HG02884 (cell line): ENCODE data around the gene BRCA1.

Experiments used
- ATAC-seq: cut with Tn5 transposase; IDR thresholded peaks from one replicate; pipeline ENCODE4 v1.9.1; 2021; ENCODE audit warnings: mild to moderate bottlenecking, moderate library complexity; ENCODE audit not compliant: unreplicated experiment

The BRCA1 gene

DNA sequence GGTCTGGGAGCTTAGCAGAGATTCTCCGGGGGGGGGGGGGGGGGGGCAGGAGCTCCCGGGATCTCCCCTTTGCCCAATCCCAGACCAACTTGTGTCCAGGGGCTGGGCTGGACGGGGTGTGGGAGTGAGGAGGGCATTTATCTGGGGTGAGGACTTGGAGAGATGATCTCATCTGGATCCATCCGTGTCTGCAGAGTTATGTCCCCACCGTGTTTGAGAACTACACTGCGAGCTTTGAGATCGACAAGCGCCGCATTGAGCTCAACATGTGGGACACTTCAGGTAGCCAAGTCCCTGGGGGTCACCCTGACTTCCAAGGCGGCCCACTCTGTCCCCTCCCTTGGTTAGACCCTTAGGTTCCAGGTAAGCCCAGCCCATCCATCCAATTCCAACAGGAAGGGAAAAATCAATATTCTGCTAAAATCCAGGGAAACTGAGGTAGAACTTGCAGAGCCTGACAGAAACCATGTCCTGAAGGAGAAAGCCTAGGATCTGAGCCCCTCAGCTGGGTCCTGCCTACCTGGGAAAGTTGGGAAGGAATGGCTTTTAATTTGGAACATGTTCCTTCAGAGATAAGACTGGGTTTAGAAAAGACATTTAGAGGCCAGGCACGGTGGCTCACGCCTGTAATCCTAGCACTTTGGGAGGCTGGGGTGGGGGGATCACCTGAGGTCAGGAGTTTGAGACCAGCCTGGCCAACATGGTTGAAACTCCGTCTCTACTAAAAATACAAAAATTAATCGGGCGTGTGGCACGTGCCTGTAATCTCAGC is 99.2 kb downstream of the BRCA1 start:
- no peak for ATAC-seq

DNA sequence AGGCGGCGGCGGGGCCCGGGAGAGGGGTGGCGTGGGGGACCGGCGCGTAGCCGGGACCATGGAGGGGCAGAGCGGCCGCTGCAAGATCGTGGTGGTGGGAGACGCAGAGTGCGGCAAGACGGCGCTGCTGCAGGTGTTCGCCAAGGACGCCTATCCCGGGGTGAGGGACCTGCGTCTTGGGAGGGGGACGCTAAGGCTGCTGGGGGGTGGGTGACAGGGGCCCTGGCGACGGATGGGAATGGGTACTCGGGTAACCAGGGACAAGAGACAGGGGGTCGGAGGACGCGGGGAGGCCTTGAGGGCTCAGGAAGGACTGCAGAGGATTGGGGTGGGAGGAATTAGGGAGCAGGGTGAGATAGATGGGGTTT is 99.9 kb downstream of the BRCA1 start:
- ATAC-seq = no peak

DNA sequence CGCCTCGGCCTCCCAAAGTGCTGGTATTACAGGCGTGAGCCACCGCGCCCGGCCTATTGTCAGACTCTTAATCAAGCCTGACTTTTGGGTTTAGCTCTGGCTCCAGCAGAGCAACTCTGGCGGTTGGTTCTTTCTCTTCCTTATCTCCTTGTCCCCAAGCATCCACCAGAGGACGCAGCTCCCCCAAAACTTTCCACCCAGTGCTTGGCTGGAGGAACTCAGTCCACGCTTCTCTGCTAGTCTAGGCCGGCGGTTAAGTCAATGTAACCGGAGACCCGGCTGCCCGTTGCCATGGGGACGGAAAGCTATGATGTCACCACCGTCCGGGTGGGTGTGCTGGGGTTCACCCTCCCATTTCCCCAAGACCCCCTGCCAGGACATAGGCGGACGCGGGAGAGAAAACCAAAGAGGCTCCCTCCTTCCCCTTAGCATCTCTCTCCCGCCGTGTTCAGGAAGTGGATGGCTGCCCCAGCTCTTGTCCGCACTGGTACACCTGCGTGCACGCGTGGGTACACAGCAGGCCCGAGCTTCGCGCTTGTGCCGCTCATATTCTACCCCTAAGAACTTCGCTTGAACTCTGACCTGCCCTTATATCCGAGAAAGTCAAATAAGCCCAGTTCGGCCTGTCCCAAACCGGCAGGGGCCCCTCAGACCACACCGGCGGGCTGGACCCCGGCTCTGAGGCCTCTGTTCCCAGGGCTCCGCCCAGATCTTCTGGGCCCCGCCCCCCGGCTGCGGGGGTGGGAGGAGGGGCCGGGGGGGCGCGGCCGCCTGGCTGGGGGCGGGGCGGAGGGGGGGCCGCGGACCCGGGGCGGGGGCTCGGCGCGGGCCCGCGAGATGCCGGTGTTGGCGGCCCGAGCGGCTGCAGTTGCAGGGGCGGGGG is 100.5 kb downstream of the BRCA1 start, which contains the start of gene RND2:
TSS of gene RND2 (plus strand) at position 825 of the 883 bp plus-strand sequence. CDS start 117 bp downstream, outside the sequence.
- no peak for ATAC-seq

DNA sequence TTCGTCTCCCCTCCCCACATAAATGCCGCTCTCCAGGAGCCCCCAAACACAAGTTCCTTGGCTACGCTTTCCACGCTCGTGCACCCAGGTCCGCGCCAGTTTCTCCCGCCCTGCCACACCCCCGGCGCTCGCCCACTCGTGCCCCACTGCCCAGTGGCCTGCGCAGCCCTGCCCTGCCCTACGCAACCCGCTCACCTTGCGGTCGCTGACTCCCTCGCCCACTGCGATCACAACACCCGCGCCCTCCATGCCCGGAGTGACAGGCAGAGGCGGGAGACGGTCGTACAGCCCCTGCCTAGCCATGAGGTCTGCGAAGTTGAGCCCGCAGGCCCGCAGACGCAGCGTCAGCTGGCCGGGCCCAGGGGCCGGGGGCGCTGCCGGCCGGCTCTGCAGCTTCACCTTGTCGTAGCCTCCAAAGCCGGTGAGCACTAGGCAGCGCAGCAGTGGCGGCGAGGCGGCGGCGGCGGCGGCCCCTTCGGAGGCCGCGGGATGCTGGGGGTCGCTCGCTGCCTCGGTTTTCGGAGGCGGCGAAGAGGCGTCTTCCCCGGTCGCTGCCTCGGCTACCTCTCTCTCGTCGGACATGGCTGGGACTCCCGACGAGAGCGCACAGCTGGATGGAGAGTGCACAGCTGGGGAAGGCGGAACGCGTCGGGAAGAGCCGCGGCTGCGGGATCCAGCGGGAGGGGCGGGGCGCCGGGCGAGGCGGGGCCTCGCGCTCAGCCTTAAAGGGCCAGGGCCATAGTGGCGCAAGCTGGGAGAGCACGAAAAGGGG is 103.2 kb downstream of the BRCA1 start, which contains the start of gene VAT1:
TSS of gene VAT1 (minus strand) at position 645 of the 772 bp plus-strand sequence. CDS start at position 582, 63 bp downstream.
- ATAC-seq = no peak

DNA sequence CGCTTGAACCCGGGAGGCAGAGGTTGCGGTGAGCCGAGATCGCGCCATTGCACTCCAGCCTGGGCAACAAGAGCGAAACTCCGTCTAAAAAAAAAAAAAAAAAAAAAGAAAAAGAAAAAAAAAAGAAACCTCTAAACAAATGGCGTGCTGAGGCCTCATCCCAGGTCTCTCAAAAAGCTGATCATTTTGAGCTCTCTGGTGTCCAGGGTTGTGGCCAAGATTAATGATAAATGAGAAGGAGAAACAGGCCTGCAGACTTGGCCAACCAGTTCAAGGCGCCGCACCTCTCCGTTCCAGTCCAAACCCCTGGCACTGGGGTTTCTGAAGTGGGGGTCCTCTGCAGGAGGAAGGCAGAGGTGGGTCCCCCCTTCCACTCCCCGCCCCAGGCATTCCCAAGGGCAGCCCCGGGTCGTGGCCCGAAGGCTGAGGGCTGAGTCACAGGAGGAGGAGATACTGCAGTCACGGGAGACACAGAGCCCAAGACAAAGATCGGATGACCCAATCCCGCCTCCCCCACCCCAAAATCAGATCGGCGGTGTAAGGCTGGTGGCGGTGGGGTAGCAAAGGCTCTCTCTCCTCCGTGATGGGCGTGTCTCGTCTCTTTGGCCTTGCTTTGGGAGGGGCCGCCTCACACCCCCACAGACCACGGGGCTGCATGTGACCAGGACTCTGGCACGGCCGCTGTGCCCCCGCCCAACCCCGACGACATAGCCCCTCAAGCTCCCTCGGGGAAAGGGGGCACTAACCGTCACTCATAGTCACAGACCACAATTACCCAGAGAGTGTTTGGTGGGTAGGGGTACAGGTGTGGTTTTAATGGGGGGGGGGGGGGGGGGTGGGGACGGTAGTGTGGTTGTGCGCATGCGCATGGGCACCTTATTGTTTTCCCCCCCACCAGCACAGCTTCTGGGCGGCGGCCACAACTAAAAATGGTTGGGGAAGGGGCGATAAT is 104.1 kb downstream of the BRCA1 start:
- ATAC-seq = no peak

DNA sequence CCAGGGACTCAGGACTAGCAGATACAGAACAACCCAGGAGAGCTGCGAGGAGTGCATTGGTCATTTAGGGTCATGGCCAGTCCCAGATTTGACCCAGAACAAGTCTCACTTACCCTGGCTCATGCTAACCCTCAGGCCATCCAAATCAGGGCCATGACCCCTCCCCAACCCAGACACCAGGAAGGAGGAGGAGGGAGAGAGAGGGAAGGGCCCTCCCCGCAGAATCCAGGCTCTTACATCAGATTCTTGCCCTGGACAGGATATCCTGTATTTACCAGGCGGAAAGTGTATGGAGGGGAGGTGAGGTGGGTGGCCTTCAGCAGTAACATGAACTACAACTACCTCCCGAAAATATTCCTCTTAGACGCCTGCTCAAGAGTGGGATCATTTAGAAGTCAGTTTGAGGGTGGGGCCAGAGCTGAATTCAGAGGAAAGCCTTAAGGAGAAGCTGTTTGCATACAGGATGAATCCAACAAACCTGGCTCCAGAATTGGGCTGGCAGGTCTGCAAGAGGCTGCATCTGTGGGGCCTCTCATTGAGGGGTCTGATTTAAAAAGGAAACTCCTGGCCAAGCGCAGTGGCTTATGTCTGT is 105.0 kb downstream of the BRCA1 start:
- no peak for ATAC-seq

DNA sequence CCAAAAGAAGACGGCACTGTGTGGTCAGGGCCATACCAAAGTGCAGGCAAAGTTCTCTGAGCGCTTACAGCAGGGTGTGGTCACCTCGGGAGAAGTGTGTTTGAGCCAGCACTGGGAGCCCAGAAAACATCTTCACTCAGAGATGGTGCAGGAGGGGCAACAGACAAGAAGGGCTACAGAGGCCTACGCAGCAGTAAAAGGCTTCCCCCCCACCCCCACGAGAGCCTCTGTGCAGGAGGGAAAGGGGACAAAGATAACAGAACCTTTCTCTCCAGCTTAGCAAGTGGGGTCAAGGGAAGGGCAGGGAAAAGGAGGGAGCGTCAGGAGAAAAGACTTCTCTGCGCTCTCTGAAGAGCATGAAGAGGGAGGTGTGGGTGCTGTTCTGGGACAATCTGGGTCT is 105.7 kb downstream of the BRCA1 start:
- ATAC-seq = no peak

DNA sequence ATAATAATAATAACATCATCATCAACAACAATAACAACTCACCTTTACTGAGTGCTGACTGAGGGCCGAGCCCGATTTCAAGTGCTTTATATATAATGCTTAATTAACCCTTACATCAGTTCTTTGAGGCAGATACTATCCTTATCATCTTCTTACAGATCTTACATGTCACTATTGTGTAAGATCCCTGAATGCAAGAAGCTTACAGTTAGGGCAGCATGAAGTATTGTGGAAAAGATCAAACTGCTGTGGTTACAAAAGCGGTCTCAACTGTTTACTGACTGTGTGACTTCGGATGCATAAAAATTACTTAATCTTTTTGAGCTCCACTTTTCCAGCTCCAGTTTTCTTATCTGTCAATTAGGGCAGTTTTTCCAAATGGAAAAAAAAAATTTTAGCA is 106.2 kb downstream of the BRCA1 start:
- no peak for ATAC-seq

DNA sequence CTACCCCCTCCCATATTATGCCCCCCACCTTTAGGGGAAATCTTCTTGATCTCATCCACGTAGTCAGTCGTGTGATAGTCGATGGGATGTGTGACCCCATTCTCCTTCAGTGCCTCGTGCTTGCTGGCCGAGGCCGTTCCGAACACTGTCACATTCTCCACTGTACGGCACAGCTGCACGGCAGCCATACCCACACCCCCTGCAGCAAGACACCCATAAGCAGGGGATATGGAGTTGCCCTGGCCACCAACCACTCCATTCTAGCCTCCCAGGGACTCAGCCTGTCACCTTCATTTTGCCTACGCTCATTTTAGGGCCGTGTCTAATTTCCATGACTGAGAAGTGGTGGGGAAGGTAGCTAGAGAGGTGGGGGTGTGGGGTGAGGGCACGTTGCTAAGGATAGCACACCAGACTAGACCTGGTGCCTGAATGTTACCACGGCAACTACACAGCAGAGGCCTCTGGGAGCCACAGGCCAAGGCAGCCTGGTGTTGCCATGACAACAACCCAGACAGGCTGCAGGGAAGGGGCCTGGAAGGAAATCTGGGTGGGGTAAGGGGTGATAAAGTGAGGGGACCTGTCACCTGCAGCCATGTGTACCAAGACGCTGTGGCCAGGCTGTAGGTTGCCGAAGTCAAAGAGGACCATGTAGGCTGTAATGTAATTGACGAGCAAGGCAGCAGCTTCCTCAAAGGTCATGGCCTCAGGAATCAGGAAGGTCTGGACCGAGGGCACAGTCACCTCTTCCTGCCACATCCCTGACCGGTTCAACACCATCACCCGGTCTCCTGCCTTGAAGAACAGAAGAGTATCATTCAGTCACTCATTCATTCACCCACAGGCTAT is 106.9 kb downstream of the BRCA1 start:
- no peak for ATAC-seq

DNA sequence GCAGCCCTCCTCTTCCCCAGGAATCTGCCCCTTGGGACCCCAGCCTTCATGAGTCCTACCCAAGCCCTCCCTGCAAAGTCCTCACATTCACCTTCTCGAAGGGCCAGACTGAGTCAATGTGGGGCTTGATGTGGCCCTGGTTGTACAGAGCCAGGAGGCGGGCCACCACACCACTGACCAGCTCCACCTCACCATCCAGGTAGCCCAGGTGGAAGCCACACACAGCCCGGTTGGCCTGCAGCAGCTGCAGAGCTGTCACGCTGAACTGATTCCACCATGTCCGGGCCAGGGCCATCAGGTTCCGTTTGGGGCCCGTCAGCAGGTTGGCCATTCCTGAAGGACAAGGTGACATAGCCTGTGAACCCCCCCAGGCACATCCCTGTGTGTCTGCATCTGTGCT is 108.9 kb downstream of the BRCA1 start:
- no peak for ATAC-seq

DNA sequence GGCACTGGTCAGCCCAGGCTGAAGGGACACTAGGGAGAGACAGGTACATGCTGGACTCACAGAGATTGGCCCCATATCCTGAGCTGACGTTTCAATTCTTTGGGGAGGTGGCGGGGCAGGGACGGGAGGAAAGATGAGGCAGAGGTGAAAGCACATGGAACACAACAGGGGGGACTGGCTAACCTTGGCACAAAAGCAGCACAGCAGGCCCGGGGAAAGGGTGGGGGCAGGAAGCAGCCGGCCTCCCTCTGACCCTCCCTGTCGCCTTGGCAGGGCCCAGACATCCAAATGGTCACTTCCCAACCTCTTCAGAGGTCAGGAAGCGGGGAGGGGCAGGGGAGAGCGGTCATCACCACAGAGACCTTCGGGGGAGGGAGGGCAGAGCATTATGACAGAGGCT is 109.6 kb downstream of the BRCA1 start:
- ATAC-seq = no peak

DNA sequence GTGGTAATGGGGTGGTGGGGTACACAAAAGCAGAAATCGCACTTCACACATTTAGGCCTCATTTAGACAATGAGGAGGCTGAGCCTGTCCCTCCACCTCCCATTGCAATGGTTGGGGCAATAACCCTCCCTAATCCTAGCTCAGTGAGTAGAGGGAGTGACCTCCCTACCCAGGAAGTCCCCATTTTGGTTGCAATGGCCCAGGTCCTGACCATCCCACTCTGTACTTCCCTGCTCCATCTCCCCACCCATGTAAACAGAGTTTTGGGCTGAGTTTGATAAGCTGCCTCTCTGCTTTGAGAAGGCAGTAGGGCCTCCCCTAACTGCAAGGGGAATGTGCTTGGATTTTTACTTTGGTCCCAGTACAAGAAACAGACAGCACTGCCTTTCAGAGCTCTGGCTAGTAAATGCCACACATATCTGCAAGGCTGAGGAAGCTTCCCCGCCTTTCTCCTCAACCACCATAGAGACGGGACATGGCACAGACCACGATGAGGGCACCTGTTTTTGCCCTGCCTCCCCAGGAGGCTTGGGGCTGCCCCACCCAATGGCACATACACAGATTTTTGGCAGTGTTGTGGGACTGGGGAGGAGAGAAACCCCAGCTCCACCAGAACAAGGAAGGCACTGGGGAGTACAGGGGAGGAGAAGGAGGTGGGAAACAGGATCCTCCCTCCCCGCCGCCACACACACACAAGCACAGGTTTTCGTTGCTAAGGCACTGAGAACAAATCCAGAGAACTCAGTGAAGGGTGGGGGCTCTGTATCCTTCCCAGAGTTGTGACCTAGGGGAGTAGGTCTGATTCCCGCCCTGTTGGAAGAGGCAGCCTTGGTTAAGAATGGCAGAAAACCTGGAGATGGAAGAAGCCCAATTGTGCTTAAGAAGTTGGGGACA is 110.3 kb downstream of the BRCA1 start:
- no peak for ATAC-seq

DNA sequence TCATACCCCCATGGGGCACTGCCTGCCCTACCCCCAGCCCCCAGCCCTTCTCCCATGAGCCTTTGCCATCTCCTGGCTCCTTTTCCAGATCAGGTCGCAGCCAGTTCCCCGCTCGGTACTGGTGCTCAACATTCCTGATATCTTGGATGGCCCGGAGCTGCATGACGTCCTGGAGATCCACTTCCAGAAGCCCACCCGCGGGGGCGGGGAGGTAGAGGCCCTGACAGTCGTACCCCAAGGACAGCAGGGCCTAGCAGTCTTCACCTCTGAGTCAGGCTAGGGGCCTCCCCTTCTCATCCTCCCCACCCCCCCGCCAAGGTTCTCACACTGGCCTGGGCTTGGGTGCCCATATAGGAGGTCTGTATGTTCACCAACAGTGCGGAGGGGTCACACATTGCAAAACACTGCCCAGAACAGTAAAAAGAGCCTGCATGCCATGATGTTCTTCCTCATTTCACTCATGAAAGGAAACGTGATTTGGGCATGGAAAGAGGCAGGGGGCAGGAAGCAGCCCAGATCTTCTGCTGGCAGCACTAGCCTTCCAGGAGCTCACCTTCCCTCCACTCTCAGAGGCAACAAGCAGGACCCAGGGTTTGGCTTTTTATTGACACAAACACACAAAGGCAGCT is 111.0 kb downstream of the BRCA1 start:
- no peak for ATAC-seq

DNA sequence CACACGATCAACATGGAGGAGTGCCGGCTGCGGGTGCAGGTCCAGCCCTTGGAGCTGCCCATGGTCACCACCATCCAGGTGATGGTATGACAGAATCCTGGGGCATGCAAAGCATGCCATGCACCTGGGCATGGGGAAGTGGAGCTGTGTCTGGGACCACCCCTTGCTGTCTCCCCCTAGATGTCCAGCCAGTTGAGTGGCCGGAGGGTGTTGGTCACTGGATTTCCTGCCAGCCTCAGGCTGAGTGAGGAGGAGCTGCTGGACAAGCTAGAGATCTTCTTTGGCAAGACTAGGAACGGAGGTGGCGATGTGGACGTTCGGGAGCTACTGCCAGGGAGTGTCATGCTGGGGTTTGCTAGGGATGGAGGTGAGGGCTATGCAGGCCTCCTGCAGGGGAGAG is 111.9 kb downstream of the BRCA1 start:
- no peak for ATAC-seq

DNA sequence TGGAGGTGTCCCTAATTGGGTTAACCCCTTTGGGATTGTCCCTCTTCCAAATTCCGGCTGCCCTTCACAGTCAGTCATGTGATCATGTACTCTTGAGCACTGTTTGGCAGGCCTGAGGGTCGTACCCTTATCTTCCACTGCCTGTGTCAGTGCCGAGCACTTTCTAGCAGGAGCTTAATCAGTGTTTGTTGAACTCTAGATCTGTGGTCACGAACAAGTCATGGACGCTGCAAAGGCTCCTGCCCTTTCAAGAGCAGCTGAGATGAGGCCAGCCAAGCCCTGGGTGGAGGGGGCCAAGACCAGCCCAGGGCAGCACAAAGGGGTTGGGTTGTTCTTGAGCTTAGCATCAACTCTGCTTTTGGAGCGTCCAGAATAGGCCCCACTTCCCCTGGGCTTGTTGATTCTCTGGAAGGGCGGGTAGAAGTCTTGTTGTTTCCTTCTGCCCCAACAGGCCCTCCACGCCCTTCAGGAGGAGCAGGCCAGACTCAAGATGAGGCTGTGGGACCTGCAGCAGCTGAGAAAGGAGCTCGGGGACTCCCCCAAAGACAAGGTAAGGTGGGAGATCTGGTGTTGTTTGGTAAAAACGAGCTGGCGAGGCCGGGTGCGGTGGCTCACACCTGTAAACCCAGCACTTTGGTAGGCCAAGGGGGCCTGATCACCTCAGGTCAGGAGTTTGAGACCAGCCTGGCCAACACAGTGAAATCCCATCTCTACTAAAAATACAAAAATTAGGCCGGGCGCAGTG is 113.3 kb downstream of the BRCA1 start:
- ATAC-seq = no peak

DNA sequence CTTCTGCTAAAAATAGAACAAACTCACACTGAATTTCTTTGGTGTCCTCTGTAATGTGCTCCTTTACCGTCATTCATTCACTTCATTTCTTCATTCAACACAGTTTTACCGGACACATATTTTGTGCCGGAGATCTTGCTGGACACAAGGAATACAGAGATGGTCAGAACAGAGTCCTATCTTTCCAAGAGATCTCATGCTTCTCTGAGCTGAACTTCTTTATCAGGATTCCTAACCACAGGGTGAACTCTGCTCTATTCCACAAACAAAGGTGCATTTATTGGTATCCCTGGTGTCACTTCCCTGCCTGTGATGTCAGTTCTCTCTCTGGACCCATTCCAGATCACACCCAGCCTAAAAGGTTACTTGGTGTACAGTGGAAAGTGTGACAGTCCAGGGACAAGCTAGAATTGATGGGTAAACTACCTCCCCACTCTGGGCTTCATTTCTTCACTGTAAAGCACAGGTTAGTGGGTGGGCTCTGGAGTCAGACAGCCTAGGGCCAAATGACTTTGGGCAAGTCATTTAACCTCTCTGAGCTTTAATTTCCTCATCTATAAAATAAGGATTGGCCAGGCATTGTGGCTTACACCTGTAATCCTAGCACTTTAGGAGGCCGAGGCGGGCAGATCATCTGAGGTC is 114.4 kb downstream of the BRCA1 start:
- ATAC-seq = no peak
